Esophagus squamous epithelium (tissue), 4 donors: Measurements from ENCODE around the gene CHD3.

Experiments
- POLR2A ChIP-seq, 4 donors: fragments of 450-650 bp; IDR thresholded peaks; one replicate each; pipeline ENCODE4 v1.6.1; 2017; ENCODE audit warnings: antibody characterized with exemption in 4 of 4, mild to moderate bottlenecking in 4 of 4, moderate library complexity in 3 of 4
- TF ChIP-seq, protein P1 (sequence below), 6 experiments: fragments of 450-650 bp in 4 of 6; fragments of 200-600 bp in 2 of 6; sonication (generic) in 2 of 6; IDR thresholded peaks; one replicate each; pipeline ENCODE4 v1.5.1; 2016 to 2019; ENCODE audit warnings: antibody characterized with exemption in 6 of 6, mild to moderate bottlenecking in 4 of 6, moderate library complexity in 4 of 6

DNA sequence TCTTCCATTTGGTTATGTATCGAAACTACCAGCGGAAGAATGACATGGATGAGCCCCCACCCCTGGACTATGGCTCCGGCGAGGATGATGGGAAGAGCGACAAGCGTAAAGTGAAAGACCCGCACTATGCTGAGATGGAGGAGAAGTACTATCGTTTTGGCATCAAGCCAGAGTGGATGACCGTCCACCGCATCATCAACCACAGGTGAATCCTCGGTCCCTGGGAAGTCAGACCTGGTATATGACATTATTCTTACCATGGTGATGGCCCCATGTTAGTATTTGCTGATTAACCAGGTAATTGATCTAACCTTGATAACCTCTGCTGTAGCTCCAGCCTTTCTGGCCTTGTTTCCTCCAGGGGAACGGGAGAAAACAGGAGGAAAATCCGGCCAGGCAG lies 8.5 kb downstream of the CHD3 start:
- TF ChIP-seq, protein P1, sequence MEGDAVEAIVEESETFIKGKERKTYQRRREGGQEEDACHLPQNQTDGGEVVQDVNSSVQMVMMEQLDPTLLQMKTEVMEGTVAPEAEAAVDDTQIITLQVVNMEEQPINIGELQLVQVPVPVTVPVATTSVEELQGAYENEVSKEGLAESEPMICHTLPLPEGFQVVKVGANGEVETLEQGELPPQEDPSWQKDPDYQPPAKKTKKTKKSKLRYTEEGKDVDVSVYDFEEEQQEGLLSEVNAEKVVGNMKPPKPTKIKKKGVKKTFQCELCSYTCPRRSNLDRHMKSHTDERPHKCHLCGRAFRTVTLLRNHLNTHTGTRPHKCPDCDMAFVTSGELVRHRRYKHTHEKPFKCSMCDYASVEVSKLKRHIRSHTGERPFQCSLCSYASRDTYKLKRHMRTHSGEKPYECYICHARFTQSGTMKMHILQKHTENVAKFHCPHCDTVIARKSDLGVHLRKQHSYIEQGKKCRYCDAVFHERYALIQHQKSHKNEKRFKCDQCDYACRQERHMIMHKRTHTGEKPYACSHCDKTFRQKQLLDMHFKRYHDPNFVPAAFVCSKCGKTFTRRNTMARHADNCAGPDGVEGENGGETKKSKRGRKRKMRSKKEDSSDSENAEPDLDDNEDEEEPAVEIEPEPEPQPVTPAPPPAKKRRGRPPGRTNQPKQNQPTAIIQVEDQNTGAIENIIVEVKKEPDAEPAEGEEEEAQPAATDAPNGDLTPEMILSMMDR (IDR thresholded peaks at IDR 0.05): no peak
- no peak for TF ChIP-seq POLR2A (IDR thresholded peaks at IDR 0.05)
